HL-60 (cell line): ENCODE results near the gene ZNF205.
A peak's percentile ranks its signal among the peaks of the same experiment; 100 is the strongest.

Experiments used
- CTCF ChIP-seq: IDR thresholded peaks from one replicate; pipeline ENCODE4 v1.5.1; 2011; ENCODE audit warnings: low read length, control low read depth, inconsistent platforms; ENCODE audit not compliant: insufficient read depth
- GABPA ChIP-seq: IDR thresholded peaks from 2 replicates; pipeline ENCODE4 v1.6.1; 2012; ENCODE audit warnings: low read depth
- POLR2AphosphoS5 ChIP-seq: IDR thresholded peaks from 2 replicates; pipeline ENCODE4 v1.6.1; 2012; ENCODE audit warnings: low read depth
- REST ChIP-seq: IDR thresholded peaks from 2 replicates; pipeline ENCODE4 v1.6.1; 2012; ENCODE audit warnings: low read depth; ENCODE audit not compliant: insufficient replicate concordance

GRCh38 chr16:3131755-3132377 lies 19.5 kb downstream of the ZNF205 start:
- TF ChIP-seq REST (no peak), CTCF (peak; percentile 39), GABPA (no peak), POLR2AphosphoS5 (no peak)
